ENCODE results near the gene TTLL10. TPM values are rescaled to one million over a fixed set of nuclear protein-coding genes. Genes with fewer than 3 reads are reported as not detected.
"Not testable (repeated sequence)": the region's sequence is repeated elsewhere in the genome, so short reads cannot be mapped to it uniquely, and the experiment has no call there.

Gene TTLL10
- total RNA-seq, 8 experiments from 2014 or later = 0.43 to 0.59 TPM; not detected in 6

GRCh38 chr1:1144843-1145546 lies 28.7 kb upstream of the TTLL10 start:
- Histone ChIP-seq H3K4me1 (replicated peaks in 1 of 2) (peaks cover 11 to 20% of the 10 kb centered on the region in 2 donors), H3K27ac (peak overlapping the region in 1 of 2 donors; percentile 17), H3K4me3 (no peak overlapping the region)
- peak in 3 of 8 experiments; percentile 3 to 39 (median 32) for ATAC-seq (replicated peaks in 6 of 8)
- in situ Hi-C loops (cut with MboI; ENCODE audit: low pct_unique_long_range_greater_than_20kb in 2 of 9, low sequenced_read_pairs in 9 of 9, unreplicated experiment in 9 of 9) = no loop called here
- WGBS, 10 experiments = no CpG with 5 or more reads among the region's 32 CpGs

GRCh38 chr1:1145547-1145914 lies 28.1 kb upstream of the TTLL10 start:
- 90% methylated on average over 2 of the region's 9 CpGs; no CpG with 5 or more reads in 9 of the 10 experiments for WGBS, 10 experiments
- in situ Hi-C loops (cut with MboI; ENCODE audit: low pct_unique_long_range_greater_than_20kb in 2 of 9, low sequenced_read_pairs in 9 of 9, unreplicated experiment in 9 of 9) = no loop called here
- ATAC-seq (replicated peaks in 6 of 8) = no peak
- Histone ChIP-seq H3K4me1 (replicated peaks in 1 of 2) (peaks cover 11 to 20% of the 10 kb centered on the region in 2 donors), H3K4me3 (no peak overlapping the region), H3K27ac (no peak overlapping the region)

GRCh38 chr1:1146026-1146425 lies 27.7 kb upstream of the TTLL10 start:
- no peak overlapping the region for H3K4me3 ChIP-seq
- ATAC-seq (replicated peaks in 6 of 8) = no peak
- in situ Hi-C loops (cut with MboI; ENCODE audit: low pct_unique_long_range_greater_than_20kb in 2 of 9, low sequenced_read_pairs in 9 of 9, unreplicated experiment in 9 of 9) = no loop called here
- peaks cover 11 to 20% of the 10 kb centered on the region in 2 donors for H3K4me1 ChIP-seq (replicated peaks in 1 of 2)
- 61 to 84% (median 81%) methylated on average over 2 to 7 of the region's 14 CpGs; no CpG with 5 or more reads in 3 of the 10 experiments for WGBS, 10 experiments
- no peak overlapping the region for H3K27ac ChIP-seq

GRCh38 chr1:1146596-1146995 lies 27.1 kb upstream of the TTLL10 start:
- in situ Hi-C loops (cut with MboI; ENCODE audit: low pct_unique_long_range_greater_than_20kb in 2 of 9, low sequenced_read_pairs in 9 of 9, unreplicated experiment in 9 of 9) = no loop called here
- H3K4me1 ChIP-seq (replicated peaks in 1 of 2) = peaks cover 11 to 19% of the 10 kb centered on the region in 2 donors
- ATAC-seq (replicated peaks in 6 of 8) = no peak
- no peak overlapping the region for H3K4me3 ChIP-seq
- 60 to 94% (median 82%) methylated on average over 1 to 7 of the region's 15 CpGs; no CpG with 5 or more reads in 5 of the 10 experiments for WGBS, 10 experiments
- no peak overlapping the region for H3K27ac ChIP-seq

GRCh38 chr1:1148061-1148460 lies 25.6 kb upstream of the TTLL10 start:
- in situ Hi-C loops (cut with MboI; ENCODE audit: low pct_unique_long_range_greater_than_20kb in 2 of 9, low sequenced_read_pairs in 9 of 9, unreplicated experiment in 9 of 9) = no loop called here
- H3K4me3 ChIP-seq = no peak overlapping the region
- H3K4me1 ChIP-seq (replicated peaks in 1 of 2) = peaks cover 11 to 18% of the 10 kb centered on the region in 2 donors
- 44 to 91% (median 84%) methylated on average over 2 to 13 of the region's 13 CpGs; no CpG with 5 or more reads in 4 of the 10 experiments for WGBS, 10 experiments
- H3K27ac ChIP-seq = no peak overlapping the region
- no peak for ATAC-seq (replicated peaks in 6 of 8)

GRCh38 chr1:1148569-1148968 lies 25.1 kb upstream of the TTLL10 start:
- no peak overlapping the region for H3K4me3 ChIP-seq
- ATAC-seq (replicated peaks in 6 of 8) = peak in 1 of 8 experiments; percentile 18
- peaks cover 11 to 16% of the 10 kb centered on the region in 2 donors for H3K4me1 ChIP-seq (replicated peaks in 1 of 2)
- in situ Hi-C loops (cut with MboI; ENCODE audit: low pct_unique_long_range_greater_than_20kb in 2 of 9, low sequenced_read_pairs in 9 of 9, unreplicated experiment in 9 of 9) = no loop called here
- 11 to 75% (median 42%) methylated on average over 3 to 5 of the region's 24 CpGs; no CpG with 5 or more reads in 6 of the 10 experiments for WGBS, 10 experiments
- H3K27ac ChIP-seq = no peak overlapping the region

GRCh38 chr1:1149416-1149815 lies 24.3 kb upstream of the TTLL10 start:
- Histone ChIP-seq H3K4me1 (replicated peaks in 1 of 2) (peaks cover 6 to 7% of the 10 kb centered on the region in 2 donors), H3K4me3 (no peak overlapping the region), H3K27ac (no peak overlapping the region)
- no CpG with 5 or more reads among the region's 15 CpGs for WGBS, 10 experiments
- no peak for ATAC-seq (replicated peaks in 6 of 8)
- in situ Hi-C loops (cut with MboI; ENCODE audit: low pct_unique_long_range_greater_than_20kb in 2 of 9, low sequenced_read_pairs in 9 of 9, unreplicated experiment in 9 of 9) = no loop called here

GRCh38 chr1:1150100-1150499 lies 23.6 kb upstream of the TTLL10 start:
- peak in 3 of 8 experiments; percentile 8 to 45 (median 18) for ATAC-seq (replicated peaks in 6 of 8)
- in situ Hi-C loops (cut with MboI; ENCODE audit: low pct_unique_long_range_greater_than_20kb in 2 of 9, low sequenced_read_pairs in 9 of 9, unreplicated experiment in 9 of 9) = loop anchor here in 1 of 9 experiments (25.0 kb wide), 1 partner anchor 112 kb away; the partner anchor contains the start of gene UBE2J2
- Histone ChIP-seq H3K27ac (no peak overlapping the region), H3K4me3 (no peak overlapping the region), H3K4me1 (replicated peaks in 1 of 2) (peaks cover 0 to under 1% of the 10 kb centered on the region in 2 donors)
- WGBS, 10 experiments = 60 to 88% (median 75%) methylated on average over 1 to 5 of the region's 12 CpGs; no CpG with 5 or more reads in 7 of the 10 experiments

GRCh38 chr1:1151306-1151705 lies 22.4 kb upstream of the TTLL10 start:
- no peak for ATAC-seq (replicated peaks in 6 of 8)
- Histone ChIP-seq H3K27ac (no peak overlapping the region), H3K4me3 (no peak overlapping the region), H3K4me1 (replicated peaks in 1 of 2) (no peaks in the 10 kb centered on the region)
- in situ Hi-C loops (cut with MboI; ENCODE audit: low pct_unique_long_range_greater_than_20kb in 2 of 9, low sequenced_read_pairs in 9 of 9, unreplicated experiment in 9 of 9) = loop anchor here in 1 of 9 experiments (25.0 kb wide), 1 partner anchor 111 kb away; the partner anchor contains the start of gene UBE2J2
- 67 to 90% (median 80%) methylated on average over 1 to 2 of the region's 21 CpGs; no CpG with 5 or more reads in 7 of the 10 experiments for WGBS, 10 experiments

GRCh38 chr1:1152431-1152830 lies 21.2 kb upstream of the TTLL10 start:
- H3K27ac ChIP-seq; H3K4me3 ChIP-seq; ATAC-seq (replicated peaks in 6 of 8); H3K4me1 ChIP-seq (replicated peaks in 1 of 2): not testable (repeated sequence)
- in situ Hi-C loops (cut with MboI; ENCODE audit: low pct_unique_long_range_greater_than_20kb in 2 of 9, low sequenced_read_pairs in 9 of 9, unreplicated experiment in 9 of 9) = loop anchor here in 1 of 9 experiments (25.0 kb wide), 1 partner anchor 110 kb away; the partner anchor contains the start of gene UBE2J2
- 33 to 90% (median 79%) methylated on average over 1 to 11 of the region's 13 CpGs; no CpG with 5 or more reads in 1 of the 10 experiments for WGBS, 10 experiments

- H3K4me3 ChIP-seq; H3K27ac ChIP-seq; ATAC-seq (replicated peaks in 6 of 8): not testable (repeated sequence)
- peaks cover 12% of the 10 kb centered on the region in 2 donors for H3K4me1 ChIP-seq (replicated peaks in 1 of 2)
- in situ Hi-C loops (cut with MboI; ENCODE audit: low pct_unique_long_range_greater_than_20kb in 2 of 9, low sequenced_read_pairs in 9 of 9, unreplicated experiment in 9 of 9) = loop anchor here in 1 of 9 experiments (25.0 kb wide), 1 partner anchor 109 kb away; the partner anchor contains the start of gene UBE2J2
- WGBS, 10 experiments = 62 to 100% (median 78%) methylated on average over 2 to 14 of the region's 14 CpGs; no CpG with 5 or more reads in 3 of the 10 experiments
Measured at GRCh38 chr1:1153215-1153614, 20.5 kb upstream of the TTLL10 start.

- Histone ChIP-seq H3K4me1 (replicated peaks in 1 of 2) (peaks cover 17% of the 10 kb centered on the region in 2 donors), H3K27ac (no peak overlapping the region), H3K4me3 (no peak overlapping the region)
- WGBS, 10 experiments = 0 to 100% (median 56%) methylated on average over 1 to 4 of the region's 4 CpGs
- ATAC-seq (replicated peaks in 6 of 8) = no peak
- in situ Hi-C loops (cut with MboI; ENCODE audit: low pct_unique_long_range_greater_than_20kb in 2 of 9, low sequenced_read_pairs in 9 of 9, unreplicated experiment in 9 of 9) = loop anchor here in 1 of 9 experiments (25.0 kb wide), 1 partner anchor 108 kb away; the partner anchor contains the start of gene UBE2J2
Measured at GRCh38 chr1:1153874-1154273, 19.8 kb upstream of the TTLL10 start.

- in situ Hi-C loops (cut with MboI; ENCODE audit: low pct_unique_long_range_greater_than_20kb in 2 of 9, low sequenced_read_pairs in 9 of 9, unreplicated experiment in 9 of 9) = loop anchor here in 1 of 9 experiments (25.0 kb wide), 1 partner anchor 107 kb away; the partner anchor contains the start of gene UBE2J2
Measured at GRCh38 chr1:1155258-1155657, 18.4 kb upstream of the TTLL10 start.

More at GRCh38 chr1:1155258-1155657, 18.4 kb upstream of the TTLL10 start:
- H3K4me3 ChIP-seq = no peak overlapping the region
- no peak for ATAC-seq (replicated peaks in 6 of 8)
- WGBS, 10 experiments = 56 to 100% (median 80%) methylated on average over 1 to 10 of the region's 10 CpGs; no CpG with 5 or more reads in 1 of the 10 experiments
- no peak overlapping the region for H3K27ac ChIP-seq
- H3K4me1 ChIP-seq (replicated peaks in 1 of 2) = peaks cover 17% of the 10 kb centered on the region in 2 donors
